HepG2 (cell line): Measurements from ENCODE around the gene PHF3. TPM values are rescaled to one million over a fixed set of nuclear protein-coding genes. Genes with fewer than 3 reads are reported as not detected.
A peak's percentile ranks its signal among the peaks of the same experiment; 100 is the strongest.

ENCODE experiments used
- CBX2 ChIP-seq, 2 experiments: fragments of 200-600 bp in 1 of 2; sonication (generic); formaldehyde crosslinking in 1 of 2; IDR thresholded peaks; 2 replicates each; pipeline versions ENCODE4 v1.7.0 to v1.8.1; 2018 to 2022; ENCODE audit warnings: low read depth in 2 of 2, low read length in 1 of 2, mild to moderate bottlenecking in 1 of 2, missing genetic modification reagents in 1 of 2
- EHMT2 ChIP-seq: fragments of 200-600 bp; sonication (generic); IDR thresholded peaks from 2 replicates; pipeline ENCODE4 v1.7.0; 2017; ENCODE audit warnings: antibody characterized with exemption, low read depth, low read length, borderline replicate concordance
- HOXA9 ChIP-seq: sonication (generic); formaldehyde crosslinking; IDR thresholded peaks from 2 replicates; pipeline ENCODE4 v1.8.1; 2022; ENCODE audit warnings: missing genetic modification reagents, mild to moderate bottlenecking, moderate library complexity, borderline replicate concordance
- KMT2A ChIP-seq: sonication (generic); formaldehyde crosslinking; IDR thresholded peaks from 2 replicates; pipeline ENCODE4 v1.4.0; 2020; ENCODE audit warnings: missing genetic modification reagents
- NFIC ChIP-seq: IDR thresholded peaks from 2 replicates; pipeline ENCODE4 v1.6.1; 2012; ENCODE audit warnings: mild to moderate bottlenecking, low read length, inconsistent platforms
- RARA ChIP-seq: IDR thresholded peaks from 2 replicates; pipeline ENCODE4 v1.6.1; 2016; ENCODE audit warnings: missing genetic modification reagents, missing compliant biosample characterization
- RERE ChIP-seq: IDR thresholded peaks from 2 replicates; pipeline ENCODE4 v1.6.1; 2016; ENCODE audit warnings: low read depth, missing genetic modification reagents, missing compliant biosample characterization
- RFXANK ChIP-seq: IDR thresholded peaks from 2 replicates; pipeline ENCODE4 v1.6.1; 2016
- SIN3A ChIP-seq: IDR thresholded peaks from 2 replicates; pipeline ENCODE4 v1.6.1; 2011; ENCODE audit warnings: low read depth, mild to moderate bottlenecking, control low read depth, low read length, borderline replicate concordance
- SMC3 ChIP-seq: IDR thresholded peaks from 2 replicates; pipeline ENCODE4 v1.6.1; 2011; ENCODE audit warnings: low read length, improper control_type of control experiment
- SNAPC2 ChIP-seq: sonication (generic); formaldehyde crosslinking; IDR thresholded peaks from 2 replicates; pipeline ENCODE4 v1.8.1; 2022; ENCODE audit warnings: mild to moderate bottlenecking, missing genetic modification reagents
- TARDBP ChIP-seq: sonication (generic); formaldehyde crosslinking; IDR thresholded peaks from 2 replicates; pipeline ENCODE4 v1.8.0; 2022; ENCODE audit warnings: mild to moderate bottlenecking, missing genetic modification reagents
- ZNF414 ChIP-seq: sonication (generic); formaldehyde crosslinking; IDR thresholded peaks from 2 replicates; pipeline ENCODE4 v1.5.0; 2020; ENCODE audit warnings: missing genetic modification reagents
- ZNF547 ChIP-seq: sonication (generic); formaldehyde crosslinking; IDR thresholded peaks from 2 replicates; pipeline ENCODE4 v1.5.1; 2020; ENCODE audit warnings: mild to moderate bottlenecking, missing genetic modification reagents
- ZNF550 ChIP-seq: sonication (generic); formaldehyde crosslinking; IDR thresholded peaks from 2 replicates; pipeline ENCODE4 v1.4.0; 2020; ENCODE audit warnings: mild to moderate bottlenecking, missing genetic modification reagents, borderline replicate concordance
- ZNF644 ChIP-seq: IDR thresholded peaks from 2 replicates; pipeline ENCODE4 v1.6.1; 2016; ENCODE audit warnings: low read depth
- ZNF704 ChIP-seq: sonication (generic); formaldehyde crosslinking; IDR thresholded peaks from 2 replicates; pipeline ENCODE4 v1.8.1; 2023; ENCODE audit warnings: mild to moderate bottlenecking, inconsistent platforms, moderate library complexity, missing genetic modification reagents, borderline replicate concordance
- polyA plus RNA-seq, 8 experiments: library from polyadenylated mRNA; depleted of rRNA in 3 of 8; stranded (reverse) in 7 of 8; unstranded in 1 of 8; fragments of >200 nt; fragmentation: Illumina TruSeq in 4 of 8; extraction: Trizol in 4 of 8; gene quantifications; 2 replicates each; pipeline versions ENCODE4 v1.2.1 to v1.2.3, GENCODE V29; 2011 to 2016; ENCODE audit warnings: low read depth in 4 of 8, missing spikeins in 1 of 8, mixed read lengths in 1 of 8; ENCODE audit not compliant: insufficient read depth in 1 of 8
- total RNA-seq, 5 experiments: library from RNA; depleted of rRNA; stranded (reverse); fragments of >200 nt; fragmentation: Illumina TruSeq; extraction: Trizol; gene quantifications; 2 replicates each; pipeline ENCODE4 v1.2.3, GENCODE V29; 2016; ENCODE audit warnings: low read depth in 1 of 5
- TF ChIP-seq, protein P1 (sequence below), 2 experiments: fragments of 450-650 bp in 1 of 2; sonication (generic) in 1 of 2; formaldehyde crosslinking; IDR thresholded peaks; 2 replicates each; pipeline versions ENCODE4 v1.5.0 to v1.8.0; 2020 to 2022; ENCODE audit warnings: mild to moderate bottlenecking in 1 of 2, missing genetic modification reagents in 1 of 2
- TF ChIP-seq, protein P2 (sequence below): IDR thresholded peaks from 2 replicates; pipeline ENCODE4 v1.6.1; 2016; ENCODE audit warnings: missing biosample characterization, missing genetic modification reagents, low read depth
- TF ChIP-seq, protein P3 (sequence below): sonication (generic); formaldehyde crosslinking; IDR thresholded peaks from 2 replicates; pipeline ENCODE4 v1.4.0; 2020; ENCODE audit warnings: mild to moderate bottlenecking, missing genetic modification reagents

The PHF3 gene
- total and polyA plus RNA-seq, 2 of the 13 experiments (the other 11 are each of a cell fraction or from before 2014, with no cell fraction given) = 19.8 to 70.4 TPM

DNA sequence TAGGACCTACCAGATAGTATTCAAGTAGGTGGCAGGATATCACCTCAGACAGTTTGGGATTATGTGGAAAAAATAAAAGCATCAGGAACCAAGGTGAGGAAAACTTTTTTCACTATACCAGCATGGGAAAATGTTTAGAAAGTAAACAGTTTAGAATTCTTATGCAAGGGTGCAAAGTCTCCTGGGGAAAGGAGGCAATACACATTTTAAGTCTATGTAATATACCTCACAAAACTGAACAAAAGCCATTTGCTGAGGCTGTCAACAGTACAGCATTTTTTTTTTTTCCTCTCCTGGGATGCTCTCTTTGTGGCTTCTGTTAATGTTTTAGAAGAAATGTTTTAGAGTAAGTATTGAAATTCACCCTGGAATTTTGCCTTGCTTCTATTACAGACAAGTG is 73.5 kb downstream of the PHF3 start (continued):
- TF ChIP-seq RERE (no peak), RFXANK (CRISPR knock-in tag) (no peak), SNAPC2 (CRISPR knock-in tag) (no peak), KMT2A (no peak), NFIC (peak; percentile 61; the same call in 1 of the 2 replicates), CBX2 (IDR thresholded peaks at IDR 0.05; ENCODE audit: low read depth, low read length) (no peak), CBX2 (CRISPR knock-in tag; IDR thresholded peaks at IDR 0.05; ENCODE audit: low read depth) (no peak), ZNF644 (CRISPR knock-in tag) (0 out of 2 replicates have a peak, but pooled peaks have one; percentile 21), ZNF414 (CRISPR knock-in tag) (peak; percentile 64; the same call in 1 of the 2 replicates), SIN3A (no peak), EHMT2 (no peak), ZNF547 (CRISPR knock-in tag) (no peak), HOXA9 (no peak), ZNF704 (no peak), RARA (CRISPR knock-in tag) (peak; percentile 57), TARDBP (no peak), SMC3 (peak; percentile 25; the same call in 1 of the 2 replicates), ZNF550 (CRISPR knock-in tag) (no peak)
- TF ChIP-seq, protein P1, sequence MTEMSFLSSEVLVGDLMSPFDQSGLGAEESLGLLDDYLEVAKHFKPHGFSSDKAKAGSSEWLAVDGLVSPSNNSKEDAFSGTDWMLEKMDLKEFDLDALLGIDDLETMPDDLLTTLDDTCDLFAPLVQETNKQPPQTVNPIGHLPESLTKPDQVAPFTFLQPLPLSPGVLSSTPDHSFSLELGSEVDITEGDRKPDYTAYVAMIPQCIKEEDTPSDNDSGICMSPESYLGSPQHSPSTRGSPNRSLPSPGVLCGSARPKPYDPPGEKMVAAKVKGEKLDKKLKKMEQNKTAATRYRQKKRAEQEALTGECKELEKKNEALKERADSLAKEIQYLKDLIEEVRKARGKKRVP (CRISPR knock-in tag; IDR thresholded peaks at IDR 0.05) = peak in 1 of 2 experiments; percentile 71; a peak in 2 of 4 replicates
- TF ChIP-seq, protein P2, sequence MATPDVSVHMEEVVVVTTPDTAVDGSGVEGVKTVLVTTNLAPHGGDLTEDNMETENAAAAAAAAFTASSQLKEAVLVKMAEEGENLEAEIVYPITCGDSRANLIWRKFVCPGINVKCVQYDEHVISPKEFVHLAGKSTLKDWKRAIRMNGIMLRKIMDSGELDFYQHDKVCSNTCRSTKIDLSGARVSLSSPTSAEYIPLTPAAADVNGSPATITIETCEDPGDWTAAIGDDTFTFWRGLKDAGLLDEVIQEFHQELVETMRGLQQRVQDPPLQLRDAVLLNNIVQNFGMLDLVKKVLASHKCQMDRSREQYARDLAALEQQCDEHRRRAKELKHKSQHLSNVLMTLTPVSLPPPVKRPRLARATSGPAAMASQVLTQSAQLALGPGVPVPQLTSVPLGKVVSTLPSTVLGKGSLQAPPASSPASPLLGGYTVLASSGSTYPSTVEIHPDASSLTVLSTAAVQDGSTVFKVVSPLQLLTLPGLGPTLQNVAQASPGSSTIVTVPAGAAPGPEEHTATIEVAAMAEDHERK (CRISPR knock-in tag) = no peak
- TF ChIP-seq, protein P3, sequence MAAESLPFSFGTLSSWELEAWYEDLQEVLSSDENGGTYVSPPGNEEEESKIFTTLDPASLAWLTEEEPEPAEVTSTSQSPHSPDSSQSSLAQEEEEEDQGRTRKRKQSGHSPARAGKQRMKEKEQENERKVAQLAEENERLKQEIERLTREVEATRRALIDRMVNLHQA (CRISPR knock-in tag) = no peak
